Stimulated activated CD4-positive, alpha-beta T cell treated with anti-CD3 and anti-CD28 coated beads, TNF-alpha, amount 100 ng/mL, for 24 hours (primary cell): ENCODE data around the gene MBTPS2.

Source experiments
- DNase-seq, 3 experiments: peaks; one replicate each; pipeline ENCODE4 v3.0.0-alpha.2; 2020; ENCODE audit warnings: low read depth in 3 of 3

MBTPS2 gene

GRCh38 chrX:21934414-21934813 is 95.0 kb downstream of the MBTPS2 start:
- DNase-seq, result no peak
